GM18858 (cell line): ENCODE results near the gene RXRG.
"Not testable (repeated sequence)": the region's sequence is repeated elsewhere in the genome, so short reads cannot be mapped to it uniquely, and the experiment has no call there.

Source experiments
- ATAC-seq: cut with Tn5 transposase; IDR thresholded peaks from one replicate; pipeline ENCODE4 v1.9.1; 2021; ENCODE audit not compliant: unreplicated experiment

The RXRG gene

GRCh38 chr1:165444897-165445370 is at the start of gene RXRG:
Gene RXRG, minus strand, starts transcription at chr1:165445126. Its CDS starts 233 bp downstream, at chr1:165444893.
- ATAC-seq, result no peak

GRCh38 chr1:165492845-165493373 is 48.0 kb upstream of the RXRG start:
- ATAC-seq, result no peak

- no peak for ATAC-seq
Observed at GRCh38 chr1:165490175-165490574, 45.2 kb upstream of the RXRG start.

- no peak for ATAC-seq
Observed at GRCh38 chr1:165487921-165488320, 43.0 kb upstream of the RXRG start.

GRCh38 chr1:165486663-165487062 is 41.7 kb upstream of the RXRG start:
- no peak for ATAC-seq

- ATAC-seq, result no peak
Observed at GRCh38 chr1:165485716-165486115, 40.8 kb upstream of the RXRG start.

- no peak for ATAC-seq
Observed at GRCh38 chr1:165484532-165484931, 39.6 kb upstream of the RXRG start.

GRCh38 chr1:165483412-165483811 is 38.5 kb upstream of the RXRG start:
- ATAC-seq, result no peak

- no peak for ATAC-seq
Observed at GRCh38 chr1:165481820-165482532, 37.0 kb upstream of the RXRG start.

- no peak for ATAC-seq
Observed at GRCh38 chr1:165476776-165477175, 31.9 kb upstream of the RXRG start.

GRCh38 chr1:165474196-165474595 is 29.3 kb upstream of the RXRG start:
- no peak for ATAC-seq

- no peak for ATAC-seq
Observed at GRCh38 chr1:165473081-165473480, 28.2 kb upstream of the RXRG start.

- no peak for ATAC-seq
Observed at GRCh38 chr1:165468726-165469249, 23.9 kb upstream of the RXRG start.

- ATAC-seq, result no peak
Observed at GRCh38 chr1:165468253-165468652, 23.3 kb upstream of the RXRG start.

GRCh38 chr1:165467706-165468105 is 22.8 kb upstream of the RXRG start:
- ATAC-seq, result no peak

- no peak for ATAC-seq
Observed at GRCh38 chr1:165463978-165464377, 19.1 kb upstream of the RXRG start.

- ATAC-seq, result not testable (repeated sequence)
Observed at GRCh38 chr1:165459683-165460082, 14.8 kb upstream of the RXRG start.

GRCh38 chr1:165456861-165457260 is 11.9 kb upstream of the RXRG start:
- ATAC-seq, result no peak

- no peak for ATAC-seq
Observed at GRCh38 chr1:165456114-165456513, 11.2 kb upstream of the RXRG start.

GRCh38 chr1:165455111-165455510 is 10.2 kb upstream of the RXRG start:
- no peak for ATAC-seq

- no peak for ATAC-seq
Observed at GRCh38 chr1:165454091-165454610, 9.2 kb upstream of the RXRG start.
